Measurements from ENCODE around the gene TJP3. TPM values are rescaled to one million over a fixed set of nuclear protein-coding genes. Genes with fewer than 3 reads are reported as not detected.

The TJP3 gene
- total RNA-seq, 1 experiment from 2014 or later: not detected

- DNase-seq (ENCODE audit: low spot score): no peak
Observed at GRCh38 chr19:3671680-3672574, 36.3 kb upstream of the TJP3 start.

- DNase-seq (ENCODE audit: low spot score): no peak
Observed at GRCh38 chr19:3672575-3672948, 35.6 kb upstream of the TJP3 start.

GRCh38 chr19:3672993-3673392, 35.2 kb upstream of the TJP3 start:
- DNase-seq (ENCODE audit: low spot score): no peak

GRCh38 chr19:3673506-3674439, 34.4 kb upstream of the TJP3 start:
- DNase-seq (ENCODE audit: low spot score): no peak

GRCh38 chr19:3674784-3675543, 33.2 kb upstream of the TJP3 start:
- DNase-seq (ENCODE audit: low spot score): no peak

GRCh38 chr19:3678188-3678587, 30.0 kb upstream of the TJP3 start:
- no peak for DNase-seq (ENCODE audit: low spot score)

GRCh38 chr19:3679138-3679537, 29.0 kb upstream of the TJP3 start:
- no peak for DNase-seq (ENCODE audit: low spot score)

- no peak for DNase-seq (ENCODE audit: low spot score)
Observed at GRCh38 chr19:3679581-3679980, 28.6 kb upstream of the TJP3 start.

GRCh38 chr19:3680939-3681338, 27.2 kb upstream of the TJP3 start:
- no peak for DNase-seq (ENCODE audit: low spot score)

- no peak for DNase-seq (ENCODE audit: low spot score)
Observed at GRCh38 chr19:3682286-3682685, 25.9 kb upstream of the TJP3 start.

- no peak for DNase-seq (ENCODE audit: low spot score)
Observed at GRCh38 chr19:3682741-3683404, 25.3 kb upstream of the TJP3 start.

GRCh38 chr19:3683405-3684053, 24.7 kb upstream of the TJP3 start:
- DNase-seq (ENCODE audit: low spot score): no peak

GRCh38 chr19:3684054-3684816, 23.9 kb upstream of the TJP3 start:
- no peak for DNase-seq (ENCODE audit: low spot score)

GRCh38 chr19:3684817-3685410, 23.3 kb upstream of the TJP3 start:
- DNase-seq (ENCODE audit: low spot score): no peak

- no peak for DNase-seq (ENCODE audit: low spot score)
Observed at GRCh38 chr19:3687393-3687773, 20.8 kb upstream of the TJP3 start.

- DNase-seq (ENCODE audit: low spot score): no peak
Observed at GRCh38 chr19:3687774-3688706, 20.1 kb upstream of the TJP3 start.

- no peak for DNase-seq (ENCODE audit: low spot score)
Observed at GRCh38 chr19:3690551-3691371, 17.4 kb upstream of the TJP3 start.

- no peak for DNase-seq (ENCODE audit: low spot score)
Observed at GRCh38 chr19:3691372-3691716, 16.8 kb upstream of the TJP3 start.
